HG02852 (cell line): Measurements from ENCODE around the gene CEP43.
A peak's percentile ranks its signal among the peaks of the same experiment; 100 is the strongest.

Source experiments
- ATAC-seq: cut with Tn5 transposase; IDR thresholded peaks from one replicate; pipeline ENCODE4 v1.9.1; 2021; ENCODE audit warnings: mild to moderate bottlenecking, moderate library complexity; ENCODE audit not compliant: unreplicated experiment

CEP43 gene, protein sequence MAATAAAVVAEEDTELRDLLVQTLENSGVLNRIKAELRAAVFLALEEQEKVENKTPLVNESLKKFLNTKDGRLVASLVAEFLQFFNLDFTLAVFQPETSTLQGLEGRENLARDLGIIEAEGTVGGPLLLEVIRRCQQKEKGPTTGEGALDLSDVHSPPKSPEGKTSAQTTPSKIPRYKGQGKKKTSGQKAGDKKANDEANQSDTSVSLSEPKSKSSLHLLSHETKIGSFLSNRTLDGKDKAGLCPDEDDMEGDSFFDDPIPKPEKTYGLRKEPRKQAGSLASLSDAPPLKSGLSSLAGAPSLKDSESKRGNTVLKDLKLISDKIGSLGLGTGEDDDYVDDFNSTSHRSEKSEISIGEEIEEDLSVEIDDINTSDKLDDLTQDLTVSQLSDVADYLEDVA

GRCh38 chr6:166999145-166999883 lies at the start of gene CEP43:
Gene CEP43, plus strand, starts transcription at chr6:166999397. Its CDS starts 16 bp downstream, at chr6:166999413.
- ATAC-seq: peak; percentile 88

GRCh38 chr6:166949528-166950442 lies 49.4 kb upstream of the CEP43 start:
- ATAC-seq: no peak

- peak; percentile 37 for ATAC-seq
These were observed 48.8 kb upstream of the CEP43 start for GRCh38 chr6:166950443-166950821.

GRCh38 chr6:166950892-166951669 lies 48.1 kb upstream of the CEP43 start:
- peak; percentile 89 for ATAC-seq

DNA sequence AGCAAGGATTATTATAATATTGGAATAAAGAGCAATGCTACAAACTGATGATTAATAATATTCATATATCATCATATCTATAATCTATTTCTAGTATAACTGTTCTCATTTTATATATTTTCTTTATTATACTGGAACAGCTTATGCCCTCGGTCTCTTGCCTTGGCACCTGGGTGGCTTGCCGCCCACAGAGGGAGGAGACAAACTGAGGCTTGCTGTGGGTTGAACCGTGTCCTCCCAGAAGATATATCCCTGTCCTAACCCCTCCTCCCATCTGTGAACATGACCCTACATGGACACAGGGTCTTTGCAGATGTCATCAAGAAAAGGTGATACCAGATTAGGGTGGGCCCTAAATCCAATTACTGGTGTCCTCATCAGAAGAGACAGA lies 47.5 kb upstream of the CEP43 start:
- no peak for ATAC-seq

- ATAC-seq: no peak
These were observed 47.1 kb upstream of the CEP43 start for GRCh38 chr6:166952121-166952520.

DNA sequence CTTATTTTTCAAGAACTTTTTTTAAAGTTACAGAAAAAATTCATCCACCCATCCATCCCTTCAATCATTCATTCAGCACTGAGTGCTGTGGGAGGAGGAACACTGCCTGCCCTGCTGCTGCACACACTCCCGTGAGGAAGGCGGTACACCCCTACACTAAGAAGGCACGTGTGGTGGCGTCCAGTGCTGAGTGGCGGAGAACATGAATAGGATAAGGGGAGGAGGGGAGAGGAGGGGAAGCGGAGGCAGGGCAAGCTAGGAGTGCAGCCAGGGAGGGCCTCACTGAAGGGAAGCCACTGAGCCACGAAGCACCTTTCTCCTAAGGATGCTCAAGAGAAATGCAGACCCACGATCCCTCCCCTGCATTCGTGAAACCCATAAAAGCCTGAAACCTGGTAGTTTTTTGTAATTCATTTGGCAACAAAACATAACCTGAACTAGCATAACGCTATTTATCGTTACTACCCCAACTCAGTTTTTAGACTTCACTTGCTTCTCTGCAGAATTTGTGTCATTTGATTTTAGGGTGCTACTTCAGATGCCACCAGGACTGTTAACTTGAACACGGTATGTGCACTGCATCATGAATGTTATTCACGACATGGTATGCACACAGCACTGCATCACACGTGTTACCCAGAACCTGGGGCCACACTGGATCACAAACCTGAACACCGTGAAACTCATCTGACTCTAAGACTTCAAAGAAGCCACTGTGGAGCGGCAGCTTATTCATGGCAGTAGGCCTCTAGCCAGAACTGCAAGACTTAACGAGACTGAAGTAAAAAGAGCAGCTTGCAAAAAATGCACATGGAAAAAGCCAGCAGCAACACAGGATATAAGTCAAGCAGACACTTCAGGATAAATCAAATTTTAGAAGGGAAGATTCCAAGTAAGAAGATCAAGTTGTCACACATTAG lies 46.4 kb upstream of the CEP43 start:
- no peak for ATAC-seq

DNA sequence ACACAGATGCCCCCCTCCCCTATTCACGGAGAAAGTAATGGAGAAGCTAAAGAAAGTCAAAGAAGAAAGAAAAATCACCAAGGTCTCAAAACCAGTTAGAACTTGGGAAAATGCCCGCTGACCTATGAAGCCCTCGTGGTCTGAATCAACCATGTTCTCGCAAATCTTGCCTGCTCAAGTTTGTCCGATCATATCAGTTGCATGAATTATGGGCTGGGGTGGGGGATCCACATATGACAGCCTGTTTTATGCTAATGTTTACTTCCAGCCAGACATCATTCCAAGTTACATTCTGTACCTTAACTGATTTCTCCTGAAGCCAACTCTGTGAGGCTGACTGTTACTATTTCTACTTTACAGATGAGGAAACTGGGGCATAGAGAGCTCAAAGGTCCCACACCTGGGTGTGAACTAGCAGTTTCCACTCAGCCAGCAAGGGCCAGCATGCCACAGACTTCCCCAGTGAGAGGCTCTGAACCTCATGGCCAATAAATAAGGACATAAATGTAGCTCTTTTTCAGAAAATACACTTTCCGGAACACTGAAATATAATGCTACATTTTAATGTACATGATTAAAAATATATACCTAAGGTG lies 45.0 kb upstream of the CEP43 start:
- ATAC-seq: no peak

GRCh38 chr6:166955121-166955864 lies 43.9 kb upstream of the CEP43 start:
- ATAC-seq: no peak

- ATAC-seq: peak; percentile 6
These were observed 43.2 kb upstream of the CEP43 start for GRCh38 chr6:166955865-166956443.

DNA sequence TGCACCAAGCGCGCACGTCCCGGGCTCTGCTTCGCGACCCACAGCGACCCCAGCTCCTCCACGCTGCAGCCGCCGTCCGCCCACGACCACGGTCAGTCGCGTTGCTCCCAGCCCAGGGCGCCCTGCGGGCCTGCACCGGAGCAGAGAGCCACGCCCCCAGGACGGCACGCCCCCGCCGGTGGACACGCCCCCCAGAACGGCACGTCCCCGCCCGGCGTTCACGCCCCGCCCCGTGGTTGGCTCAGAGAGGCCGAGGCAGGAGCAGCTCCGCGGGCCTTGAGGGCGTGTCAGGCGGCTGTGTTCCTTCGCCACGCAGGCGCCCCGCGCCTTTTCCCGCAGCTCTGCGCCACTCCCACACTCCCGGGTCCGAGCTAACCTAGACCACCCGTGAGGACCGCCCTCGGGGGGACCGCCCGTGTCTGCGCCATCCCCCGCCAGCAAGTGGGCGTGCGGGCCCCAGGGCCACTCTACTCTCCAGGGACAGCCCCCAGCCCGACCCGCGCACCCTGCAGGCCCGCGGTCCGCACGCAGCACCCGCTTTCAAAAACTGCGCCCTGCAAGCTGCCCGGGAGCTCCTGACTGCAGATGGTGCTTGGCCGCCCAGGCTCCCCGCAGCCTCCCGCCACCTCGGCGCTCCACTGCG lies 42.6 kb upstream of the CEP43 start, which contains the start of gene RNASET2:
Gene RNASET2 (minus strand): TSS at position 107 of the 643 bp plus-strand sequence. CDS start 368 bp downstream, outside the sequence.
- peak; percentile 73 for ATAC-seq

GRCh38 chr6:166957087-166957804 lies 42.0 kb upstream of the CEP43 start:
- ATAC-seq: peak; percentile 46

DNA sequence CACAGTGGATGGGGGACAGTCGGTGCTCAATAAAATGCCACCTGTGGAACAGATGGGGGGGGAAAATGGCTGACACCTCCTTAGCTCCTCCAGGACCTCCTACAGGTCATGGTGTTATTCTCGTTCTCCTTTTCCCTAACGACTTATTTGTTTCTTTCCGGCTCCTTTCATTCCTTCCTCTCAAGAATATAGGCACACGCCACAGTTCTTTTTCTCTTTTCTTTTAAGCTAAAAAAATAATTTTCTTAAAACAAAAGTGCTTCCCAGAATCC lies 41.5 kb upstream of the CEP43 start:
- no peak for ATAC-seq

- ATAC-seq: no peak
These were observed 40.0 kb upstream of the CEP43 start for GRCh38 chr6:166958926-166959861.

GRCh38 chr6:166959911-166960608 lies 39.1 kb upstream of the CEP43 start:
- ATAC-seq: no peak
